Lower leg skin (tissue), 4 donors: ENCODE data around the gene SNAPC5. TPM values are rescaled to one million over a fixed set of nuclear protein-coding genes. Genes with fewer than 3 reads are reported as not detected.
"Not testable (repeated sequence)": the region's sequence is repeated elsewhere in the genome, so short reads cannot be mapped to it uniquely, and the experiment has no call there.

Experiments used
- DNase-seq, 2 donors: peaks; one replicate each; pipeline ENCODE4 v3.0.0-alpha.2; 2019; ENCODE audit warnings: low spot score in 2 of 2
- H3K4me3 ChIP-seq: fragments of 200-600 bp; sonication (generic); 2 replicates; pipeline ENCODE4 v1.5.1; 2017; ENCODE audit warnings: mild to moderate bottlenecking, low read depth; ENCODE audit not compliant: poor library complexity, severe bottlenecking
- CTCF ChIP-seq, 3 donors: fragments of 450-650 bp; IDR thresholded peaks; one replicate each; pipeline ENCODE4 v1.5.1; 2016; ENCODE audit warnings: antibody characterized with exemption in 3 of 3, mild to moderate bottlenecking in 3 of 3, moderate library complexity in 2 of 3
- POLR2A ChIP-seq, 2 donors: fragments of 450-650 bp; IDR thresholded peaks; one replicate each; pipeline ENCODE4 v1.6.1; 2016 to 2017; ENCODE audit warnings: antibody characterized with exemption in 2 of 2, mild to moderate bottlenecking in 1 of 2, moderate library complexity in 1 of 2
- WGBS, 2 donors: methylation state at CpG; one replicate each; pipeline ENCODE4 v1.1.5; 2018; 5-methylcytosine and 5-hydroxymethylcytosine counted together
- intact Hi-C: fragments of 100-400 bp; cut with DNase I; formaldehyde crosslinking; loops from one replicate; pipeline ENCODE4 v1.15.0; 2023; ENCODE audit warnings: low total_unique reads
- total RNA-seq, 4 donors: library from RNA; depleted of rRNA; stranded (reverse); fragments of >200 nt; gene quantifications; one replicate each; pipeline ENCODE4 v1.1.0, GENCODE V29; 2016

SNAPC5 gene
- total RNA-seq, 4 donors from 2014 or later, result 17.1 to 26.3 (median 23.6) TPM

- WGBS, 2 donors, result 71 to 77% methylated on average over 4 of the region's 4 CpGs
- TF ChIP-seq POLR2A (IDR thresholded peaks at IDR 0.05), result no peak
- TF ChIP-seq CTCF (IDR thresholded peaks at IDR 0.05), result no peak
- no peak overlapping the region for H3K4me3 ChIP-seq
- no peak for DNase-seq
- intact Hi-C loops, result no loop called here
These were observed 34.9 kb downstream of the SNAPC5 start for GRCh38 chr15:66462627-66463026.

- WGBS, 2 donors, result 73 to 88% methylated on average over 2 of the region's 2 CpGs
- TF ChIP-seq POLR2A (IDR thresholded peaks at IDR 0.05) (no peak), CTCF (IDR thresholded peaks at IDR 0.05) (no peak)
- no peak overlapping the region for H3K4me3 ChIP-seq
- intact Hi-C loops, result no loop called here
- no peak for DNase-seq
These were observed 35.6 kb downstream of the SNAPC5 start for GRCh38 chr15:66461917-66462316.

GRCh38 chr15:66461294-66461693, 36.3 kb downstream of the SNAPC5 start:
- H3K4me3 ChIP-seq, intact Hi-C loops, DNase-seq: not testable (repeated sequence)
- 94% methylated on average over 6 of the region's 6 CpGs for WGBS, 2 donors

GRCh38 chr15:66459818-66460615, 37.5 kb downstream of the SNAPC5 start:
- intact Hi-C loops, result no loop called here
- WGBS, 2 donors, result 61 to 68% methylated on average over 3 of the region's 3 CpGs
- no peak for DNase-seq
- no peak overlapping the region for H3K4me3 ChIP-seq
- no peak for TF ChIP-seq POLR2A (IDR thresholded peaks at IDR 0.05)
- no peak for TF ChIP-seq CTCF (IDR thresholded peaks at IDR 0.05)

- no peak overlapping the region for H3K4me3 ChIP-seq
- no peak for DNase-seq
- no peak for TF ChIP-seq POLR2A (IDR thresholded peaks at IDR 0.05)
- no peak for TF ChIP-seq CTCF (IDR thresholded peaks at IDR 0.05)
- intact Hi-C loops, result no loop called here
- 73 to 76% methylated on average over 3 of the region's 3 CpGs for WGBS, 2 donors
These were observed 41.4 kb downstream of the SNAPC5 start for GRCh38 chr15:66456211-66456610.

GRCh38 chr15:66454143-66454542, 43.4 kb downstream of the SNAPC5 start:
- 88 to 93% methylated on average over 2 of the region's 2 CpGs for WGBS, 2 donors
- intact Hi-C loops, result no loop called here
- H3K4me3 ChIP-seq, result no peak overlapping the region
- no peak for DNase-seq
- no peak for TF ChIP-seq POLR2A (IDR thresholded peaks at IDR 0.05)
